SK-N-MC (cell line): Measurements from ENCODE around the gene IQSEC3.

ENCODE experiments used
- DNase-seq: peaks from one replicate; pipeline ENCODE4 v3.0.0-alpha.2; 2011; ENCODE audit warnings: low read depth, low spot score
- H3K27ac ChIP-seq: fragments of 200-600 bp; sonication (generic); 2 replicates; pipeline ENCODE4 v1.5.1; 2016; ENCODE audit warnings: mixed run types
- H3K36me3 ChIP-seq: fragments of 200-600 bp; sonication (generic); 2 replicates; pipeline ENCODE4 v1.6.1; 2017; ENCODE audit warnings: antibody characterized with exemption, low read length, mixed read lengths; ENCODE audit not compliant: insufficient read depth
- H3K4me3 ChIP-seq: fragments of 200-600 bp; sonication (generic); 2 replicates; pipeline ENCODE4 v1.5.1; 2016
- H3K9ac ChIP-seq: fragments of 200-600 bp; sonication (generic); 2 replicates; pipeline ENCODE4 v1.8.0; 2017; ENCODE audit warnings: mixed run types, mixed read lengths; ENCODE audit not compliant: insufficient read length
- H3K9me3 ChIP-seq: fragments of 200-600 bp; sonication (generic); 2 replicates; pipeline ENCODE4 v1.6.1; 2017; ENCODE audit warnings: low read depth, mild to moderate bottlenecking, antibody characterized with exemption, low read length, moderate library complexity, mixed read lengths
- EZH2 ChIP-seq: fragments of 200-600 bp; sonication (generic); IDR thresholded peaks from one replicate; pipeline ENCODE4 v1.6.1; 2017; ENCODE audit warnings: antibody characterized with exemption
- FOXP2 ChIP-seq: optimal IDR thresholded peaks from 2 replicates; pipeline ENCODE3; 2011; ENCODE audit warnings: mild to moderate bottlenecking, moderate library complexity; ENCODE audit not compliant: insufficient read depth; ENCODE audit errors: extremely low read length, control extremely low read depth
- POLR2AphosphoS5 ChIP-seq: IDR thresholded peaks from 2 replicates; pipeline ENCODE4 v1.6.1; 2012; ENCODE audit warnings: mild to moderate bottlenecking, low read depth, low read length, borderline replicate concordance

The IQSEC3 gene

GRCh38 chr12:156945-157344 lies 90.4 kb downstream of the IQSEC3 start:
- TF ChIP-seq EZH2 (no peak), POLR2AphosphoS5 (no peak), FOXP2 (no peak)
- no peak overlapping the region for H3K27ac ChIP-seq
- DNase-seq, result no peak
- no peak overlapping the region for H3K9ac ChIP-seq
- H3K36me3 ChIP-seq, result no peaks in the 10 kb centered on the region
- no peaks in the 10 kb centered on the region for H3K9me3 ChIP-seq
- no peak overlapping the region for H3K4me3 ChIP-seq

- no peak for DNase-seq
- H3K27ac ChIP-seq, result no peak overlapping the region
- H3K4me3 ChIP-seq, result no peak overlapping the region
- H3K36me3 ChIP-seq, result no peaks in the 10 kb centered on the region
- TF ChIP-seq EZH2 (no peak), POLR2AphosphoS5 (no peak), FOXP2 (no peak)
- no peaks in the 10 kb centered on the region for H3K9me3 ChIP-seq
- no peak overlapping the region for H3K9ac ChIP-seq
Measured at GRCh38 chr12:157644-158043, 91.1 kb downstream of the IQSEC3 start.

GRCh38 chr12:159156-159782 lies 92.7 kb downstream of the IQSEC3 start:
- Histone ChIP-seq H3K9ac (no peak overlapping the region), H3K36me3 (no peaks in the 10 kb centered on the region), H3K4me3 (no peak overlapping the region), H3K27ac (no peak overlapping the region), H3K9me3 (no peaks in the 10 kb centered on the region)
- no peak for DNase-seq
- TF ChIP-seq FOXP2 (no peak), EZH2 (no peak), POLR2AphosphoS5 (no peak)

GRCh38 chr12:160858-161257 lies 94.3 kb downstream of the IQSEC3 start:
- no peaks in the 10 kb centered on the region for H3K9me3 ChIP-seq
- no peak for DNase-seq
- no peaks in the 10 kb centered on the region for H3K36me3 ChIP-seq
- TF ChIP-seq EZH2 (no peak), FOXP2 (no peak), POLR2AphosphoS5 (no peak)
- no peak overlapping the region for H3K27ac ChIP-seq
- no peak overlapping the region for H3K4me3 ChIP-seq
- no peak overlapping the region for H3K9ac ChIP-seq

GRCh38 chr12:161823-162222 lies 95.3 kb downstream of the IQSEC3 start:
- Histone ChIP-seq H3K36me3 (no peaks in the 10 kb centered on the region), H3K9me3 (no peaks in the 10 kb centered on the region), H3K9ac (no peak overlapping the region), H3K4me3 (no peak overlapping the region), H3K27ac (no peak overlapping the region)
- DNase-seq, result no peak
- no peak for TF ChIP-seq POLR2AphosphoS5
- TF ChIP-seq EZH2, result no peak
- TF ChIP-seq FOXP2, result no peak

- Histone ChIP-seq H3K36me3 (no peaks in the 10 kb centered on the region), H3K27ac (no peak overlapping the region), H3K9ac (no peak overlapping the region), H3K4me3 (no peak overlapping the region), H3K9me3 (no peaks in the 10 kb centered on the region)
- TF ChIP-seq FOXP2, result no peak
- TF ChIP-seq EZH2, result no peak
- TF ChIP-seq POLR2AphosphoS5, result no peak
- no peak for DNase-seq
Measured at GRCh38 chr12:162467-163307, 96.1 kb downstream of the IQSEC3 start.

GRCh38 chr12:163406-163986 lies 96.9 kb downstream of the IQSEC3 start:
- Histone ChIP-seq H3K27ac (no peak overlapping the region), H3K4me3 (no peak overlapping the region), H3K9me3 (no peaks in the 10 kb centered on the region), H3K9ac (no peak overlapping the region), H3K36me3 (no peaks in the 10 kb centered on the region)
- DNase-seq, result no peak
- TF ChIP-seq POLR2AphosphoS5 (no peak), FOXP2 (no peak), EZH2 (no peak)

GRCh38 chr12:164207-164606 lies 97.6 kb downstream of the IQSEC3 start:
- no peak overlapping the region for H3K4me3 ChIP-seq
- H3K36me3 ChIP-seq, result no peaks in the 10 kb centered on the region
- DNase-seq, result no peak
- no peak overlapping the region for H3K9ac ChIP-seq
- H3K27ac ChIP-seq, result no peak overlapping the region
- no peak for TF ChIP-seq EZH2
- TF ChIP-seq POLR2AphosphoS5, result no peak
- TF ChIP-seq FOXP2, result no peak
- H3K9me3 ChIP-seq, result no peaks in the 10 kb centered on the region
